K562 (cell line): Measurements from ENCODE around the gene ZNF324B. TPM values are rescaled to one million over a fixed set of nuclear protein-coding genes. Genes with fewer than 3 reads are reported as not detected.
A peak's percentile ranks its signal among the peaks of the same experiment; 100 is the strongest.

Source experiments
- CXXC5 ChIP-seq: fragments of 250-450 bp; sonication (Bioruptor Pico); IDR thresholded peaks from 2 replicates; pipeline ENCODE4 v1.8.0; 2022; ENCODE audit warnings: inconsistent platforms, mild to moderate bottlenecking, moderate library complexity
- ETV6 ChIP-seq, 3 experiments: fragments of 150-350 bp in 1 of 3; sonication (generic) in 1 of 3; formaldehyde crosslinking in 1 of 3; IDR thresholded peaks; 2 replicates each; pipeline versions ENCODE4 v1.6.1 to v1.8.0; 2014 to 2022; ENCODE audit warnings: borderline replicate concordance in 2 of 3, low read depth in 2 of 3, antibody characterized with exemption in 1 of 3, low read length in 1 of 3, mild to moderate bottlenecking in 1 of 3, missing genetic modification reagents in 1 of 3
- FOXK1 ChIP-seq: sonication (generic); formaldehyde crosslinking; IDR thresholded peaks from 2 replicates; pipeline ENCODE4 v1.8.0; 2022; ENCODE audit warnings: missing genetic modification reagents, mild to moderate bottlenecking, borderline replicate concordance
- HMGN3 ChIP-seq: IDR thresholded peaks from 2 replicates; pipeline ENCODE4 v1.6.1; 2011; ENCODE audit warnings: borderline replicate concordance, low read depth, mild to moderate bottlenecking, mixed read lengths, low read length; ENCODE audit not compliant: insufficient read length; ENCODE audit errors: extremely low read depth
- LCOR ChIP-seq: sonication (generic); formaldehyde crosslinking; IDR thresholded peaks from 2 replicates; pipeline ENCODE4 v1.8.0; 2022; ENCODE audit warnings: mild to moderate bottlenecking, missing genetic modification reagents
- MAFG ChIP-seq: fragments of 450-650 bp; conservative IDR thresholded peaks from 2 replicates; pipeline ENCODE4 v1.6.1; 2016; ENCODE audit warnings: missing genetic modification characterization, missing compliant biosample characterization
- MCM3 ChIP-seq: fragments of 450-650 bp; IDR thresholded peaks from 2 replicates; pipeline ENCODE4 v1.6.1; 2016
- MIER1 ChIP-seq: fragments of 450-650 bp; IDR thresholded peaks from 2 replicates; pipeline ENCODE4 v1.6.1; 2016; ENCODE audit warnings: antibody characterized with exemption, mild to moderate bottlenecking, low read depth
- MYBL2 ChIP-seq, 2 experiments: fragments of 450-650 bp in 1 of 2; sonication (generic) in 1 of 2; formaldehyde crosslinking in 1 of 2; IDR thresholded peaks; 2 replicates each; pipeline versions ENCODE4 v1.6.1 to v1.8.1; 2017 to 2022; ENCODE audit warnings: borderline replicate concordance in 1 of 2, inconsistent platforms in 1 of 2, low read depth in 1 of 2, mild to moderate bottlenecking in 1 of 2, missing genetic modification reagents in 1 of 2, moderate library complexity in 1 of 2
- NFE2 ChIP-seq: IDR thresholded peaks from 2 replicates; pipeline ENCODE4 v1.6.1; 2014; ENCODE audit warnings: antibody characterized with exemption, low read depth
- NRF1 ChIP-seq, 2 experiments: fragments of 450-650 bp; IDR thresholded peaks in 1 of 2; conservative IDR thresholded peaks in 1 of 2; 2 replicates each; pipeline ENCODE4 v1.6.1; 2014; ENCODE audit warnings: mild to moderate bottlenecking in 2 of 2
- PREB ChIP-seq: sonication (generic); formaldehyde crosslinking; IDR thresholded peaks from 2 replicates; pipeline ENCODE4 v1.8.1; 2023; ENCODE audit warnings: mild to moderate bottlenecking, missing genetic modification reagents
- TAF15 ChIP-seq: fragments of 200-400 bp; formaldehyde crosslinking; IDR thresholded peaks from 2 replicates; pipeline ENCODE4 v1.6.1; 2017; ENCODE audit warnings: mild to moderate bottlenecking, low read depth, low read length, moderate library complexity
- TCF7 ChIP-seq: sonication (generic); IDR thresholded peaks from 2 replicates; pipeline ENCODE4 v1.6.1; 2016; ENCODE audit warnings: antibody characterized with exemption, borderline replicate concordance
- ZNF124 ChIP-seq: sonication (generic); formaldehyde crosslinking; IDR thresholded peaks from 2 replicates; pipeline ENCODE4 v1.8.1; 2022; ENCODE audit warnings: missing genetic modification reagents
- ZNF184 ChIP-seq: sonication (generic); formaldehyde crosslinking; IDR thresholded peaks from 2 replicates; pipeline ENCODE4 v1.5.0; 2020; ENCODE audit warnings: missing genetic modification reagents
- ZNF57 ChIP-seq: fragments of 450-650 bp; formaldehyde crosslinking; IDR thresholded peaks from 2 replicates; pipeline ENCODE4 v1.4.0; 2020; ENCODE audit warnings: mild to moderate bottlenecking, moderate library complexity
- polyA plus RNA-seq, 8 experiments: library from polyadenylated mRNA; depleted of rRNA in 4 of 8; stranded (reverse) in 5 of 8; unstranded in 3 of 8; fragments of >200 nt; fragmentation: Nextera tagmentation in 2 of 8; fragmentation: Illumina TruSeq in 1 of 8; extraction: Ambion mirVana in 2 of 8; extraction: Trizol in 1 of 8; gene quantifications; 2 replicates each; pipeline versions ENCODE4 v1.2.1 to v1.2.3, GENCODE V29; 2011 to 2014; ENCODE audit warnings: inconsistent platforms in 1 of 8, missing spikeins in 1 of 8
- total RNA-seq, 7 experiments: library from RNA; depleted of rRNA in 6 of 7; stranded (reverse); fragments of >200 nt in 6 of 7; fragmentation: Illumina TruSeq in 2 of 7; extraction: Trizol in 2 of 7; gene quantifications; 2 replicates each; pipeline versions ENCODE4 v1.2.1 to v1.2.3, GENCODE V29; 2011 to 2021; ENCODE audit warnings: low replicate concordance in 1 of 7
- TF ChIP-seq, protein P1 (sequence below): fragments of 450-650 bp; formaldehyde crosslinking; IDR thresholded peaks from 2 replicates; pipeline ENCODE4 v1.4.0; 2022; ENCODE audit warnings: missing genetic modification characterization
- TF ChIP-seq, protein P2 (sequence below): sonication (generic); formaldehyde crosslinking; IDR thresholded peaks from 2 replicates; pipeline ENCODE4 v1.8.0; 2023; ENCODE audit warnings: missing genetic modification reagents, mild to moderate bottlenecking, borderline replicate concordance

ZNF324B gene
- total and polyA plus RNA-seq, 9 of the 15 experiments (the other 6 are each of a cell fraction or from before 2014, with no cell fraction given), result 0.20 to 13.5 (median 5.7) TPM

DNA sequence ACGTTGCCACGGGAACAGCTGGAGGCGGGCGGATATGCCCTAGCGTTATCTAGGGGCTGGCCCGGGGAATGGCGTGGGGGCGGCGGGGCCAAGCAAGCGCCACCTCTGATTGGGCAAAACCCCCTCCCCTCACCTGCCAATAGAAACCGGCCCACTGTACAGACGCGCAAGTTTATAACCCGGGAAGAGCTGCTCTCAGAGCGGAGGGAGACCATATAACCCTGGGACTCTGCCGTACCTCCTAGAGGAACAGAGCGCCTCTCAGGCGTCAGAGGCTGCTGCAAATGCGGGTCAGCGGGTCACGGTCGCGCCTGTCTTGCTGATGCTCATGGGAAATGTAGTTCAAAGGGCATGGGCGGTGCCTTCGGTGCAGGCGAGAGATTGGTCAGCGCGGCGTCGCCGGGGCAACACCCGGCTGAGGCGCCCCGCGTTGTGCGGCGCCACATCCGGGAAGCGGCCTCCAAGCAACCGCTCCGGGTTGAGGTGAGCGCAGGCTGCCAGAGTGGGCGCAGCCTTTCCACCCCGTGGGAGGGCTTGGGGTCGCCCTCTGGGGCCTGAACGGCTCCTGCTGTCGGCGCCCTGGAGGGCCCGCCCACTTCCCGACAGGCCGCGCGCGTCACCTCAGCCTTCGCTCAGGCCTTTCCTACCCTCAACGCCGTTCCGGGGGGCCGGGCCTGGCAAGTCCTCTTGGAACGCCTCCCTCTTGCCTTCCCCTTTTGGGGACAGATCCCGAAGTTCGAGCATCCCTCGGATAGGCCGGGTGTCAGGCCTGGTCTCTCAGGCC is 24.5 kb downstream of the ZNF324B start, which contains the start of gene ZNF446 (continued):
- TF ChIP-seq NRF1 (conservative IDR thresholded peaks at IDR 0.05 in 1 of 2, IDR thresholded peaks at IDR 0.05 in 1 of 2), result peak; percentile 81 to 85
- TF ChIP-seq TAF15, result no peak; the same call in 1 of the 2 replicates
- TF ChIP-seq NFE2, result no peak
- TF ChIP-seq, protein P1, sequence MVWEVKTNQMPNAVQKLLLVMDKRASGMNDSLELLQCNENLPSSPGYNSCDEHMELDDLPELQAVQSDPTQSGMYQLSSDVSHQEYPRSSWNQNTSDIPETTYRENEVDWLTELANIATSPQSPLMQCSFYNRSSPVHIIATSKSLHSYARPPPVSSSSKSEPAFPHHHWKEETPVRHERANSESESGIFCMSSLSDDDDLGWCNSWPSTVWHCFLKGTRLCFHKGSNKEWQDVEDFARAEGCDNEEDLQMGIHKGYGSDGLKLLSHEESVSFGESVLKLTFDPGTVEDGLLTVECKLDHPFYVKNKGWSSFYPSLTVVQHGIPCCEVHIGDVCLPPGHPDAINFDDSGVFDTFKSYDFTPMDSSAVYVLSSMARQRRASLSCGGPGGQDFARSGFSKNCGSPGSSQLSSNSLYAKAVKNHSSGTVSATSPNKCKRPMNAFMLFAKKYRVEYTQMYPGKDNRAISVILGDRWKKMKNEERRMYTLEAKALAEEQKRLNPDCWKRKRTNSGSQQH (CRISPR knock-in tag), result no peak
- TF ChIP-seq MYBL2 (IDR thresholded peaks at IDR 0.05; ENCODE audit: low read depth), result no peak
- TF ChIP-seq MYBL2 (CRISPR knock-in tag; IDR thresholded peaks at IDR 0.05; ENCODE audit: borderline replicate concordance), result no peak
- TF ChIP-seq FOXK1, result 0 out of 2 replicates have a peak, but pooled peaks have one; percentile 79
- TF ChIP-seq MIER1, result no peak
- TF ChIP-seq ETV6 (IDR thresholded peaks at IDR 0.05; ENCODE audit: borderline replicate concordance in 1 of 2, low read depth in 2 of 2, low read length in 1 of 2), result 0 out of 4 replicates have a peak, but pooled peaks of 1 of the 2 experiments have one; percentile 0
- no peak for TF ChIP-seq ETV6 (CRISPR knock-in tag; IDR thresholded peaks at IDR 0.05; ENCODE audit: borderline replicate concordance)
- TF ChIP-seq LCOR, result no peak; the same call in 1 of the 2 replicates
- no peak for TF ChIP-seq ZNF184 (CRISPR knock-in tag)
- TF ChIP-seq CXXC5 (CRISPR knock-in tag), result peak; percentile 92
- TF ChIP-seq PREB (CRISPR knock-in tag), result no peak
- TF ChIP-seq, protein P2, sequence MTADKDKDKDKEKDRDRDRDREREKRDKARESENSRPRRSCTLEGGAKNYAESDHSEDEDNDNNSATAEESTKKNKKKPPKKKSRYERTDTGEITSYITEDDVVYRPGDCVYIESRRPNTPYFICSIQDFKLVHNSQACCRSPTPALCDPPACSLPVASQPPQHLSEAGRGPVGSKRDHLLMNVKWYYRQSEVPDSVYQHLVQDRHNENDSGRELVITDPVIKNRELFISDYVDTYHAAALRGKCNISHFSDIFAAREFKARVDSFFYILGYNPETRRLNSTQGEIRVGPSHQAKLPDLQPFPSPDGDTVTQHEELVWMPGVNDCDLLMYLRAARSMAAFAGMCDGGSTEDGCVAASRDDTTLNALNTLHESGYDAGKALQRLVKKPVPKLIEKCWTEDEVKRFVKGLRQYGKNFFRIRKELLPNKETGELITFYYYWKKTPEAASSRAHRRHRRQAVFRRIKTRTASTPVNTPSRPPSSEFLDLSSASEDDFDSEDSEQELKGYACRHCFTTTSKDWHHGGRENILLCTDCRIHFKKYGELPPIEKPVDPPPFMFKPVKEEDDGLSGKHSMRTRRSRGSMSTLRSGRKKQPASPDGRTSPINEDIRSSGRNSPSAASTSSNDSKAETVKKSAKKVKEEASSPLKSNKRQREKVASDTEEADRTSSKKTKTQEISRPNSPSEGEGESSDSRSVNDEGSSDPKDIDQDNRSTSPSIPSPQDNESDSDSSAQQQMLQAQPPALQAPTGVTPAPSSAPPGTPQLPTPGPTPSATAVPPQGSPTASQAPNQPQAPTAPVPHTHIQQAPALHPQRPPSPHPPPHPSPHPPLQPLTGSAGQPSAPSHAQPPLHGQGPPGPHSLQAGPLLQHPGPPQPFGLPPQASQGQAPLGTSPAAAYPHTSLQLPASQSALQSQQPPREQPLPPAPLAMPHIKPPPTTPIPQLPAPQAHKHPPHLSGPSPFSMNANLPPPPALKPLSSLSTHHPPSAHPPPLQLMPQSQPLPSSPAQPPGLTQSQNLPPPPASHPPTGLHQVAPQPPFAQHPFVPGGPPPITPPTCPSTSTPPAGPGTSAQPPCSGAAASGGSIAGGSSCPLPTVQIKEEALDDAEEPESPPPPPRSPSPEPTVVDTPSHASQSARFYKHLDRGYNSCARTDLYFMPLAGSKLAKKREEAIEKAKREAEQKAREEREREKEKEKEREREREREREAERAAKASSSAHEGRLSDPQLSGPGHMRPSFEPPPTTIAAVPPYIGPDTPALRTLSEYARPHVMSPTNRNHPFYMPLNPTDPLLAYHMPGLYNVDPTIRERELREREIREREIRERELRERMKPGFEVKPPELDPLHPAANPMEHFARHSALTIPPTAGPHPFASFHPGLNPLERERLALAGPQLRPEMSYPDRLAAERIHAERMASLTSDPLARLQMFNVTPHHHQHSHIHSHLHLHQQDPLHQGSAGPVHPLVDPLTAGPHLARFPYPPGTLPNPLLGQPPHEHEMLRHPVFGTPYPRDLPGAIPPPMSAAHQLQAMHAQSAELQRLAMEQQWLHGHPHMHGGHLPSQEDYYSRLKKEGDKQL (CRISPR knock-in tag), result no peak
- 0 out of 2 replicates have a peak, but pooled peaks have one; percentile 72 for TF ChIP-seq TCF7
- no peak for TF ChIP-seq ZNF57 (CRISPR knock-in tag)
- peak; percentile 99 for TF ChIP-seq HMGN3
- TF ChIP-seq MCM3, result no peak
- TF ChIP-seq ZNF124 (CRISPR knock-in tag), result no peak
- no peak for TF ChIP-seq MAFG (tag)
